Progenitor cell of endocrine pancreas (in vitro differentiated cells): ENCODE measurements around the gene ATG10. TPM values are rescaled to one million over a fixed set of nuclear protein-coding genes. Genes with fewer than 3 reads are reported as not detected.

ENCODE experiments used
- DNase-seq: peaks from one replicate; pipeline ENCODE4 v3.0.0; 2021; ENCODE audit warnings: low spot score; ENCODE audit not compliant: unreplicated experiment
- H3K27ac Mint-ChIP-seq: 2 replicates; pipeline ENCODE4 v1.8.0; 2021; ENCODE audit warnings: mild to moderate bottlenecking, moderate library complexity, mixed read lengths
- H3K27me3 Mint-ChIP-seq: 2 replicates; pipeline ENCODE4 v1.8.0; 2021; ENCODE audit warnings: mixed read lengths
- H3K36me3 Mint-ChIP-seq: 2 replicates; pipeline ENCODE4 v1.8.0; 2022; ENCODE audit warnings: mixed read lengths; ENCODE audit not compliant: insufficient read depth
- H3K4me1 Mint-ChIP-seq: 2 replicates; pipeline ENCODE4 v1.8.0; 2021; ENCODE audit warnings: low read depth, mixed read lengths
- H3K4me3 Mint-ChIP-seq: 2 replicates; pipeline ENCODE4 v1.8.0; 2021; ENCODE audit warnings: low read depth, mild to moderate bottlenecking, moderate library complexity, mixed read lengths
- H3K9me3 Mint-ChIP-seq: 2 replicates; pipeline ENCODE4 v1.8.0; 2021; ENCODE audit warnings: low read depth, mixed read lengths
- total RNA-seq: library from RNA; stranded (reverse); gene quantifications from 2 replicates; pipeline ENCODE4 v1.2.1, GENCODE V29; 2021
- TF ChIP-seq, protein P1 (sequence below): fragments of 200-600 bp; sonication (generic); IDR thresholded peaks from one replicate; pipeline ENCODE4 v1.5.0; 2021; ENCODE audit warnings: antibody characterized with exemption, mild to moderate bottlenecking; ENCODE audit not compliant: unreplicated experiment

ATG10 gene
- total RNA-seq, 1 donor from 2014 or later, result 10.8 TPM

- no peaks in the 10 kb centered on the region for H3K27me3 Mint-ChIP-seq
- H3K4me1 Mint-ChIP-seq, result peaks cover 5% of the 10 kb centered on the region
- no peak overlapping the region for H3K27ac Mint-ChIP-seq
- DNase-seq, result no peak
- H3K36me3 Mint-ChIP-seq, result no peaks in the 10 kb centered on the region
- H3K9me3 Mint-ChIP-seq, result no peaks in the 10 kb centered on the region
- H3K4me3 Mint-ChIP-seq, result no peak overlapping the region
- TF ChIP-seq, protein P1, sequence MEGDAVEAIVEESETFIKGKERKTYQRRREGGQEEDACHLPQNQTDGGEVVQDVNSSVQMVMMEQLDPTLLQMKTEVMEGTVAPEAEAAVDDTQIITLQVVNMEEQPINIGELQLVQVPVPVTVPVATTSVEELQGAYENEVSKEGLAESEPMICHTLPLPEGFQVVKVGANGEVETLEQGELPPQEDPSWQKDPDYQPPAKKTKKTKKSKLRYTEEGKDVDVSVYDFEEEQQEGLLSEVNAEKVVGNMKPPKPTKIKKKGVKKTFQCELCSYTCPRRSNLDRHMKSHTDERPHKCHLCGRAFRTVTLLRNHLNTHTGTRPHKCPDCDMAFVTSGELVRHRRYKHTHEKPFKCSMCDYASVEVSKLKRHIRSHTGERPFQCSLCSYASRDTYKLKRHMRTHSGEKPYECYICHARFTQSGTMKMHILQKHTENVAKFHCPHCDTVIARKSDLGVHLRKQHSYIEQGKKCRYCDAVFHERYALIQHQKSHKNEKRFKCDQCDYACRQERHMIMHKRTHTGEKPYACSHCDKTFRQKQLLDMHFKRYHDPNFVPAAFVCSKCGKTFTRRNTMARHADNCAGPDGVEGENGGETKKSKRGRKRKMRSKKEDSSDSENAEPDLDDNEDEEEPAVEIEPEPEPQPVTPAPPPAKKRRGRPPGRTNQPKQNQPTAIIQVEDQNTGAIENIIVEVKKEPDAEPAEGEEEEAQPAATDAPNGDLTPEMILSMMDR, result no peak
These were observed 187.1 kb downstream of the ATG10 start for GRCh38 chr5:82158755-82159413.

- Mint-ChIP-seq H3K9me3 (no peaks in the 10 kb centered on the region), H3K4me1 (peaks cover 19% of the 10 kb centered on the region), H3K27me3 (no peaks in the 10 kb centered on the region), H3K4me3 (no peak overlapping the region), H3K27ac (no peak overlapping the region), H3K36me3 (no peaks in the 10 kb centered on the region)
- DNase-seq, result no peak
- TF ChIP-seq, protein P1, result no peak
These were observed 189.1 kb downstream of the ATG10 start for GRCh38 chr5:82160948-82161347.

DNA sequence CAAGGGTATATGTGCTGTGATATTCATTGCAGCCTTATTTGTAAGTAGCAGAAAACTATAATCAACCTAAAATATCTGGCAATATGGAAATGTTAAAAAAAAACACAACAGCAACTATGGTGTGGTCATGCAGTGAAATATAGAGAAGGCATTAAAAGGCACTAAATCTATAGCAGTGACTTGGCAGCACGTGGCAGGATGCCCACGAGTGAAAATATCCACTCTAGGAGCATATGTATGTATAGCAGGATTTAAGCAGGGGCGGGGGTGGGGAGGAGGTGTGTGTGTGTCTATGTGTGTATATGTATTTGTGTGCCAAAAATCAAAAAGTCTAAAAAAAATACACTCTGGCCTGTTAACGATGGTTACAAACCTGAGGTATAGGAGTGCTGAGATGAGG lies 190.8 kb downstream of the ATG10 start:
- Mint-ChIP-seq H3K27me3 (no peaks in the 10 kb centered on the region), H3K27ac (no peak overlapping the region), H3K9me3 (no peaks in the 10 kb centered on the region), H3K4me1 (peaks cover 19% of the 10 kb centered on the region), H3K4me3 (no peak overlapping the region), H3K36me3 (no peaks in the 10 kb centered on the region)
- TF ChIP-seq, protein P1, result no peak
- DNase-seq, result no peak

- TF ChIP-seq, protein P1, result no peak
- Mint-ChIP-seq H3K4me3 (no peak overlapping the region), H3K4me1 (peaks cover 19% of the 10 kb centered on the region), H3K27ac (no peak overlapping the region), H3K27me3 (no peaks in the 10 kb centered on the region), H3K36me3 (no peaks in the 10 kb centered on the region), H3K9me3 (no peaks in the 10 kb centered on the region)
- no peak for DNase-seq
These were observed 191.8 kb downstream of the ATG10 start for GRCh38 chr5:82163452-82164175.

- no peak for DNase-seq
- no peak overlapping the region for H3K27ac Mint-ChIP-seq
- peaks cover 19% of the 10 kb centered on the region for H3K4me1 Mint-ChIP-seq
These were observed 192.6 kb downstream of the ATG10 start for GRCh38 chr5:82164176-82164976.

More at GRCh38 chr5:82164176-82164976, 192.6 kb downstream of the ATG10 start:
- Mint-ChIP-seq H3K9me3 (no peaks in the 10 kb centered on the region), H3K27me3 (no peaks in the 10 kb centered on the region), H3K4me3 (no peak overlapping the region), H3K36me3 (no peaks in the 10 kb centered on the region)
- TF ChIP-seq, protein P1, result no peak
